GM12874 (cell line): ENCODE data around the gene COL9A1.

Source experiments
- CTCF ChIP-seq: IDR thresholded peaks from 2 replicates; pipeline ENCODE4 v1.5.1; 2011; ENCODE audit warnings: low read depth, mild to moderate bottlenecking, control low read depth, low read length, moderate library complexity; ENCODE audit not compliant: insufficient read depth

COL9A1 gene

GRCh38 chr6:70307008-70307407 is 4.1 kb upstream of the COL9A1 start:
- no peak for TF ChIP-seq CTCF

- no peak for TF ChIP-seq CTCF
Observed at GRCh38 chr6:70304616-70305015, 1.7 kb upstream of the COL9A1 start.

GRCh38 chr6:70299456-70299855 is 3.4 kb downstream of the COL9A1 start:
- no peak for TF ChIP-seq CTCF

GRCh38 chr6:70298068-70298467 is 4.8 kb downstream of the COL9A1 start:
- TF ChIP-seq CTCF = no peak

- no peak for TF ChIP-seq CTCF
Observed at GRCh38 chr6:70292193-70292592, 10.7 kb downstream of the COL9A1 start.

GRCh38 chr6:70289299-70289698 is 13.6 kb downstream of the COL9A1 start:
- TF ChIP-seq CTCF = no peak

GRCh38 chr6:70286905-70287304 is 16.0 kb downstream of the COL9A1 start:
- no peak for TF ChIP-seq CTCF

GRCh38 chr6:70285201-70285600 is 17.7 kb downstream of the COL9A1 start:
- TF ChIP-seq CTCF = no peak
